Sigmoid colon (tissue), 7 donors: ENCODE measurements around the gene MAPK10. TPM values are rescaled to one million over a fixed set of nuclear protein-coding genes. Genes with fewer than 3 reads are reported as not detected.
A peak's percentile ranks its signal among the peaks of the same experiment; 100 is the strongest.

Experiments used
- DNase-seq: peaks from one replicate; pipeline ENCODE4 v3.0.0-alpha.2; 2019
- H3K27ac ChIP-seq, 4 donors: fragments of 200-600 bp; sonication (generic); one replicate each; pipeline ENCODE4 v1.5.1; 2016 to 2019; ENCODE audit warnings: mild to moderate bottlenecking in 1 of 4
- H3K27me3 ChIP-seq, 3 donors: fragments of 200-600 bp; sonication (generic); one replicate each; pipeline ENCODE4 v1.5.1; 2019; ENCODE audit warnings: mild to moderate bottlenecking in 1 of 3
- H3K36me3 ChIP-seq, 4 donors: fragments of 200-600 bp; sonication (generic); one replicate each; pipeline ENCODE4 v1.5.1; 2016 to 2019
- H3K4me1 ChIP-seq, 4 donors: fragments of 200-600 bp; sonication (generic); one replicate each; pipeline ENCODE4 v1.5.1; 2017 to 2019
- H3K4me3 ChIP-seq, 4 donors: fragments of 200-600 bp; sonication (generic); one replicate each; pipeline ENCODE4 v1.5.1; 2017 to 2019; ENCODE audit warnings: mild to moderate bottlenecking in 2 of 4, moderate library complexity in 1 of 4
- H3K9me3 ChIP-seq, 4 donors: fragments of 200-600 bp in 3 of 4; sonication (generic) in 3 of 4; one replicate each; pipeline versions ENCODE4 v1.5.1 to v1.6.1; 2013 to 2019
- CTCF ChIP-seq, 4 experiments: fragments of 450-650 bp in 3 of 4; fragments of 200-600 bp in 1 of 4; IDR thresholded peaks; one replicate each; pipeline ENCODE4 v1.5.1; 2016 to 2019; ENCODE audit warnings: antibody characterized with exemption in 4 of 4, mild to moderate bottlenecking in 3 of 4, moderate library complexity in 2 of 4
- EP300 ChIP-seq, 4 donors: sonication (generic); formaldehyde crosslinking; IDR thresholded peaks; one replicate each; pipeline ENCODE4 v1.6.1; 2017; ENCODE audit warnings: antibody characterized with exemption in 4 of 4
- POLR2A ChIP-seq, 2 donors: fragments of 450-650 bp; IDR thresholded peaks; one replicate each; pipeline ENCODE4 v1.6.1; 2016; ENCODE audit warnings: antibody characterized with exemption in 2 of 2, mild to moderate bottlenecking in 2 of 2, moderate library complexity in 2 of 2
- POLR2AphosphoS5 ChIP-seq, 4 donors: sonication (generic); formaldehyde crosslinking; IDR thresholded peaks; one replicate each; pipeline ENCODE4 v1.6.1; 2017; ENCODE audit warnings: antibody characterized with exemption in 4 of 4
- WGBS, 2 donors: extraction: QIAGEN DNeasy Blood & Tissue Kit; methylation state at CpG; one replicate each; pipeline ENCODE4 v1.1.7; 2013; 5-methylcytosine and 5-hydroxymethylcytosine counted together
- intact Hi-C: fragments of 100-400 bp; cut with DNase I; formaldehyde crosslinking; loops from one replicate; pipeline ENCODE4 v1.15.1; 2023
- polyA plus RNA-seq, 3 donors: library from polyadenylated mRNA; stranded (reverse); fragments of 200-250 nt; gene quantifications; one replicate each; pipeline ENCODE4 v1.2.3, GENCODE V29; 2013
- total RNA-seq, 4 donors: library from RNA; depleted of rRNA; stranded (reverse); fragments of >200 nt; gene quantifications; one replicate each; pipeline ENCODE4 v1.1.0, GENCODE V29; 2016
- donor health status: healthy with polysubstance abuse.
- donor health status: Bipolar disorder and iron deficiency.
- donor health status: healthy.

Gene MAPK10
- total and polyA plus RNA-seq, 7 donors: 3.0 to 28.5 (median 24.3) TPM

GRCh38 chr4:85986266-85986665 is 373.6 kb downstream of the MAPK10 start:
- Histone ChIP-seq H3K9me3 (no peaks in the 10 kb centered on the region), H3K4me3 (no peak overlapping the region), H3K27me3 (no peaks in the 10 kb centered on the region), H3K4me1 (no peaks in the 10 kb centered on the region), H3K27ac (no peak overlapping the region), H3K36me3 (no peaks in the 10 kb centered on the region)
- WGBS, 2 donors: 93 to 98% methylated on average over 1 of the region's 1 CpG
- no peak for DNase-seq
- intact Hi-C loops: no loop called here
- TF ChIP-seq POLR2A (IDR thresholded peaks at IDR 0.05) (no peak), CTCF (IDR thresholded peaks at IDR 0.05) (no peak), EP300 (IDR thresholded peaks at IDR 0.05) (no peak), POLR2AphosphoS5 (IDR thresholded peaks at IDR 0.05) (no peak)

GRCh38 chr4:85979276-85979675 is 380.6 kb downstream of the MAPK10 start:
- no peak overlapping the region for H3K27ac ChIP-seq
- peaks cover 0 to 25% (median 0%) of the 10 kb centered on the region in 4 donors for H3K36me3 ChIP-seq
- WGBS, 2 donors: 74 to 80% methylated on average over 3 of the region's 3 CpGs
- no peaks in the 10 kb centered on the region for H3K4me1 ChIP-seq
- no peak for DNase-seq
- intact Hi-C loops: no loop called here
- H3K27me3 ChIP-seq: no peaks in the 10 kb centered on the region
- no peak for TF ChIP-seq CTCF (IDR thresholded peaks at IDR 0.05)
- no peak for TF ChIP-seq EP300 (IDR thresholded peaks at IDR 0.05)
- TF ChIP-seq POLR2A (IDR thresholded peaks at IDR 0.05): no peak
- TF ChIP-seq POLR2AphosphoS5 (IDR thresholded peaks at IDR 0.05): no peak
- no peaks in the 10 kb centered on the region for H3K9me3 ChIP-seq
- H3K4me3 ChIP-seq: no peak overlapping the region

- peaks cover 0 to 3% (median 0%) of the 10 kb centered on the region in 4 donors for H3K36me3 ChIP-seq
- intact Hi-C loops: loop anchor here (5.0 kb wide), 1 partner anchor 823 kb away; no protein-coding TSS in a partner anchor
- no peak for TF ChIP-seq POLR2A (IDR thresholded peaks at IDR 0.05)
- TF ChIP-seq EP300 (IDR thresholded peaks at IDR 0.05): no peak
- DNase-seq: no peak
- H3K4me3 ChIP-seq: no peak overlapping the region
- 84 to 88% methylated on average over 2 of the region's 2 CpGs for WGBS, 2 donors
- no peaks in the 10 kb centered on the region for H3K27me3 ChIP-seq
- H3K4me1 ChIP-seq: peaks cover 0 to 23% (median 17%) of the 10 kb centered on the region in 4 donors
- H3K9me3 ChIP-seq: no peaks in the 10 kb centered on the region
- H3K27ac ChIP-seq: no peak overlapping the region
Observed at GRCh38 chr4:85970535-85970934, 389.3 kb downstream of the MAPK10 start.

- H3K4me3 ChIP-seq: no peak overlapping the region
- no peak for TF ChIP-seq POLR2A (IDR thresholded peaks at IDR 0.05)
- TF ChIP-seq CTCF (IDR thresholded peaks at IDR 0.05): peak in 3 of 4 experiments; percentile 48 to 52 (median 49)
- H3K27ac ChIP-seq: no peak overlapping the region
- no peak for DNase-seq
- 32 to 39% methylated on average over 3 of the region's 3 CpGs for WGBS, 2 donors
- intact Hi-C loops: loop anchor here (5.0 kb wide), 1 partner anchor 212 kb away; no protein-coding TSS in a partner anchor
- H3K27me3 ChIP-seq: no peaks in the 10 kb centered on the region
- H3K4me1 ChIP-seq: peaks cover 0 to 23% (median 17%) of the 10 kb centered on the region in 4 donors
- H3K9me3 ChIP-seq: no peaks in the 10 kb centered on the region
- no peaks in the 10 kb centered on the region for H3K36me3 ChIP-seq
Observed at GRCh38 chr4:85968945-85969819, 390.7 kb downstream of the MAPK10 start.

GRCh38 chr4:85967872-85968271 is 392.0 kb downstream of the MAPK10 start:
- H3K27me3 ChIP-seq: no peaks in the 10 kb centered on the region
- H3K27ac ChIP-seq: no peak overlapping the region
- intact Hi-C loops: loop anchor here (5.0 kb wide), 1 partner anchor 211 kb away; no protein-coding TSS in a partner anchor
- no peaks in the 10 kb centered on the region for H3K9me3 ChIP-seq
- WGBS, 2 donors: 78 to 79% methylated on average over 2 of the region's 2 CpGs
- H3K4me3 ChIP-seq: no peak overlapping the region
- H3K4me1 ChIP-seq: peaks cover 0 to 23% (median 17%) of the 10 kb centered on the region in 4 donors
- no peaks in the 10 kb centered on the region for H3K36me3 ChIP-seq
- no peak for DNase-seq
- TF ChIP-seq CTCF (IDR thresholded peaks at IDR 0.05) (no peak), EP300 (IDR thresholded peaks at IDR 0.05) (no peak), POLR2AphosphoS5 (IDR thresholded peaks at IDR 0.05) (no peak), POLR2A (IDR thresholded peaks at IDR 0.05) (no peak)
